ENCODE data around the gene FBXL20. TPM values are rescaled to one million over a fixed set of nuclear protein-coding genes. Genes with fewer than 3 reads are reported as not detected.

FBXL20 gene
- total and polyA plus RNA-seq, 4 donors, result 3.2 to 31.7 (median 11.5) TPM

DNA sequence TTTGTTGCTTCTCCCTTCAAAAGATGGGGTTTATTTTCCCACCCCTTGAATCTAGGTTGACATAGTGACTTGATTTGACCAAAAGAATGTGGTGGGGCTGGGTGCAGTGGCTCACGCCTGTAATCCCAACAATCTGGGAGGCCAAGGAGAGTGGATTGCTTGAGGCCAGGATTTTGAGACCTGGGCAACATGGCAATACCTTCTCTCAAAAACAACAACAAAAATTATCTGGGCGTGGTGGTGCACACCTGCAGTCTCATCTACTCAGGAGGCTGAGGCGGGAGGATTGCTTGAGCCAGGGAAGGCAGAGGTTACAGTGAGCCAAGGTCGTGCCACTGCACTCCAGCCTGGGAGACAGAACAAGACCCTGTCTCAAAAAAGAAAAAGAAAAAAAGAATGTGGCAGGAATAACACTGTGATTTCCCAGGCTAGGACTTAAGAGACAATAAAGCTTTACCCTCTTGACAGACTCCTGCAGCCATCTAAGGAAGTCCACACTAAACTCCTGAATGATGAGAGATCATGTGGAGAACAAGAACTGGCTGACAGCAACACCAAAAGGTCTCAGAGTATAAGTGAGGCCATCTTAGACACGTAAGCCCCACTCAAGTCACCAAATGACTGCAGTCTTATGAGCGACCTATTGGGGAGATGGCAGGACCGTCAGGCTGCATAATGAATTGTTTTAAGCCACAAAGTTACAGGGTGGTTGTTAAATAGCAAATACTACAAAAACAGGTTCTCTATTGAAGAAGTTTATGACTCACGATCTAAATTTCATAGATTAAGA is 37.0 kb downstream of the FBXL20 start:
- Histone ChIP-seq H3K9me3 (ENCODE audit: control insufficient read depth in 4 of 4, insufficient read depth in 3 of 4, low read length in 3 of 4) (no peaks in the 10 kb centered on the region), H3K4me3 (no peak overlapping the region), H3K27me3 (ENCODE audit: control insufficient read depth in 3 of 3, insufficient read depth in 3 of 3, low read length in 2 of 3) (no peaks in the 10 kb centered on the region), H3K4me1 (ENCODE audit: control insufficient read depth in 5 of 5, insufficient read depth in 5 of 5, low read length in 5 of 5) (peaks cover 0 to 18% (median 4%) of the 10 kb centered on the region in 5 donors), H3K9ac (ENCODE audit: insufficient read depth in 1 of 2, low read length in 2 of 2) (no peak overlapping the region), H3K27ac (ENCODE audit: low read depth in 1 of 2, low read length in 1 of 2) (peak overlapping the region; percentile 14 to 35), H3K36me3 (ENCODE audit: control insufficient read depth in 4 of 4, insufficient read depth in 4 of 4, low read length in 4 of 4) (no peaks in the 10 kb centered on the region)
- no peak for TF ChIP-seq CTCF (IDR thresholded peaks at IDR 0.05; ENCODE audit: control extremely low read depth, extremely low read depth)
- WGBS, 2 donors, result 81 to 82% methylated on average over 8 of the region's 8 CpGs
- no peak for ATAC-seq (ENCODE audit: insufficient read depth, low FRiP score)
- DNase-seq, result peak in 1 of 3 donors; percentile 9

DNA sequence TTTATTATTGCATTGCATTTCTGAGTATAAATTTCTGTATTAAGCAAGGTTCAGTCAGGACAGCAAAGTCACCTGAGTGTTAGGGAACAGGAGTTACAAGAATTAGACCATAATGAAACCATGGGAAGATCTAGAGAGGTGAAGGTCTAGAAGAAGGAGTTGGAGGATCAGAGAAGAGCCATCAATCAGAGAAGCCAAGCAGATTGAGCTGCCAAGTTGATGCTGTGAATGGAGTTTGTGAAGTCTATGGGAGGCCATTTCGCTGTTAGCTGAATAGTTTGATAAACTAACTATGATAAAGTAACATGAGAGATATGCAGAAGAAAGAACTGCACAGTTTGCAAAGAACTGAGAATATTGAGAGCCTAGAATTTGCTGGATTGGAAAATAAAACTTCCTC is 40.4 kb downstream of the FBXL20 start:
- ATAC-seq (ENCODE audit: insufficient read depth, low FRiP score) (no peak), DNase-seq (no peak)
- Histone ChIP-seq H3K36me3 (ENCODE audit: control insufficient read depth in 4 of 4, insufficient read depth in 4 of 4, low read length in 4 of 4) (peaks cover 0 to 2% (median 0%) of the 10 kb centered on the region in 4 donors), H3K9ac (ENCODE audit: insufficient read depth in 1 of 2, low read length in 2 of 2) (no peak overlapping the region), H3K9me3 (ENCODE audit: control insufficient read depth in 4 of 4, insufficient read depth in 3 of 4, low read length in 3 of 4) (no peaks in the 10 kb centered on the region), H3K4me3 (no peak overlapping the region), H3K4me1 (ENCODE audit: control insufficient read depth in 5 of 5, insufficient read depth in 5 of 5, low read length in 5 of 5) (peaks cover 0 to 17% (median 5%) of the 10 kb centered on the region in 5 donors), H3K27me3 (ENCODE audit: control insufficient read depth in 3 of 3, insufficient read depth in 3 of 3, low read length in 2 of 3) (no peaks in the 10 kb centered on the region), H3K27ac (ENCODE audit: low read depth in 1 of 2, low read length in 1 of 2) (no peak overlapping the region)
- TF ChIP-seq CTCF (IDR thresholded peaks at IDR 0.05; ENCODE audit: control extremely low read depth, extremely low read depth), result no peak
- WGBS, 2 donors, result 97 to 98% methylated on average over 1 of the region's 1 CpG

- Histone ChIP-seq H3K4me3 (no peak overlapping the region), H3K27me3 (ENCODE audit: control insufficient read depth in 3 of 3, insufficient read depth in 3 of 3, low read length in 2 of 3) (no peaks in the 10 kb centered on the region), H3K27ac (ENCODE audit: low read depth in 1 of 2, low read length in 1 of 2) (no peak overlapping the region), H3K9ac (ENCODE audit: insufficient read depth in 1 of 2, low read length in 2 of 2) (no peak overlapping the region), H3K4me1 (ENCODE audit: control insufficient read depth in 5 of 5, insufficient read depth in 5 of 5, low read length in 5 of 5) (peaks cover 0 to 11% (median 5%) of the 10 kb centered on the region in 5 donors), H3K36me3 (ENCODE audit: control insufficient read depth in 4 of 4, insufficient read depth in 4 of 4, low read length in 4 of 4) (peaks cover 0 to 2% (median 0%) of the 10 kb centered on the region in 4 donors), H3K9me3 (ENCODE audit: control insufficient read depth in 4 of 4, insufficient read depth in 3 of 4, low read length in 3 of 4) (no peaks in the 10 kb centered on the region)
- DNase-seq, result no peak
- TF ChIP-seq CTCF (IDR thresholded peaks at IDR 0.05; ENCODE audit: control extremely low read depth, extremely low read depth), result no peak
- WGBS, 2 donors, result 84 to 86% methylated on average over 3 of the region's 3 CpGs
- ATAC-seq (ENCODE audit: insufficient read depth, low FRiP score), result no peak
Observed at GRCh38 chr17:39360537-39360936, 40.9 kb downstream of the FBXL20 start.
